HT-29 (cell line): Measurements from ENCODE around the gene DISP2. TPM values are rescaled to one million over a fixed set of nuclear protein-coding genes. Genes with fewer than 3 reads are reported as not detected.

ENCODE experiments used
- DNase-seq: peaks from one replicate; pipeline ENCODE4 v3.0.0-alpha.2; 2015; ENCODE audit warnings: low spot score
- total RNA-seq: library from RNA; depleted of rRNA; stranded (reverse); fragments of >200 nt; shearing (Covaris generic); gene quantifications from 2 replicates; pipeline ENCODE4 v1.2.3, GENCODE V29; 2014

Gene DISP2
- total RNA-seq, 1 experiment from 2014 or later = 1.3 TPM

GRCh38 chr15:40325188-40325587 is 32.8 kb upstream of the DISP2 start:
- DNase-seq = no peak

GRCh38 chr15:40325700-40326099 is 32.3 kb upstream of the DISP2 start:
- no peak for DNase-seq

DNA sequence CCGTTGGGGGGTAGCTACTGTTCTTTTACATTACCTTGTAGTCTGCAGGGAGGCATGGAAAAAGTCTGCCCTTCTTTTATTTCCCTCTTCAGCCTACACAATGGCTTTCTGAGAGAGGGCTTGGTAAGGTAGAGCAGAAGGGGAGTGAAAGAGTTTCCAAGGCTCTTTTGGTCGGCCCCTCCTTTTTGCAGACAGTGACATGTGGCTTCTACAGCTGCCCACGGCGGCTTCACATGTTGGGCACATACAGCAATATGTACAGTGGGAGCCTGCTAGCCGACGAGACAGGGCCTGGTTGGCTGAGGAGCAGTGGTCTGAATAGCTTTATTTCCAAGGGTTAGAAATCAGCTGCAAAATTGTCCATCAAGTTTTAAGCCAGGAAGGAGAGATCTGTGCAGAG is 30.6 kb upstream of the DISP2 start:
- DNase-seq = no peak

GRCh38 chr15:40328176-40328575 is 29.8 kb upstream of the DISP2 start:
- DNase-seq = no peak

GRCh38 chr15:40328751-40329150 is 29.3 kb upstream of the DISP2 start:
- DNase-seq = no peak

DNA sequence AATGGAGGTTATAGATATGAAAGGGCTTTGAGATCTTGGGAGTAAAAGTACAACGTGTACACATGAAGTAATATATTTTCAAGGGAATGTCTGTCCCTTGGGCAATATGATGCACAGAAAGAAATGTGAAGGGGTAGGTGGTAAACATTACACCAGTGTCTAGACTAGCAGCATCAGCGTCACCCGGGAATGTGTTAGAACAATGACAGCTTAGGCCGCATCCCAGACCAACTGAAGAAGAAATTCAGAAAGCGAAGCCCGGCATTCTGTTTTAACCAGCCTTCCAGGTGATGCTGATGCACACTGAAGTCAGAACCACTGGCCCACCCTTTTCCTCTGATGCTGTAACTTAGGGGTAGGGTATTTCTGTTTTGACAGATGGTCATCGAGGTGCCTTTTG is 28.2 kb upstream of the DISP2 start:
- no peak for DNase-seq

DNA sequence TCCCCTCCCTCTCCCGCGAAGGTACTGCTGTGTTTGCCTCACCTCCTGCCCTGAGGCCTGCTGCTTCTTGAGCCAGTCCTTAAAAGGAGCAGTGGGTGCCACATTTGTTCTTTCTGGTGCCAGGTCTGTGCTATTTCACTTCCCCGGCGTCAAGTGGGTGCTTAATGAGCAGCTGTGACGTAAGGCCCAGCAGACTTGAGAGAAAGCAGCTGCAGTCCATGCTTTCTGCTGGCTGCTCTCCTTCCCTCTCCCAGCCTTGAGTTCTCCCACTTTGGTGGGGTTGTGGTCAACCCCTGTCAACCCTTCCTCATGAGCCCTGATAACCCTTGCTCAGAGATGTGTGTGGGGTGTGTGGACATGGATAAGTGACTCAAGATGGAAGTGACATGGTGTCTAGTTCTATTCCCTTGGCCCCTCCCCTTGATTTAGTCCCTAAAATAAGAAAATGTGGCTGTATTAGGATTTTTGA is 27.6 kb upstream of the DISP2 start:
- DNase-seq = no peak

DNA sequence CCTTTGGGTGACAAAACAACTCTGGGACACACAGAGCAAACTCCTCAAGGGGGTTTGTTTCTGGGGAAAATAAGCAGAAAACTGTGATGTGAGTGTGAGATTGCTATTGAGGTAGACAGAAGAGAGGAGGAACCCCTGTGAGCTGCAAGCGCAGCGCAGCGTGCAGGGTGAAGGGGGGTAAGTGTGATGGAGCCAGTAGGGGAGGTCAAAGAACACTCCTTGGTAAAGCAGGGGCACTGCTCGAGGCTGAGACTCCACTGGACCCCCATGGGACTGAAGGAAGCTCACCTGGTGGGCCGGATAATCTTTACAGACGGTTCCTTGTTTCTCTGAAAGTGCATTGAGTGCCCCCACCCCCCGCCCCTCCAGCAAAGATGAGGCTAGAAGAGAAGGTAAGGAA is 27.0 kb upstream of the DISP2 start:
- no peak for DNase-seq

DNA sequence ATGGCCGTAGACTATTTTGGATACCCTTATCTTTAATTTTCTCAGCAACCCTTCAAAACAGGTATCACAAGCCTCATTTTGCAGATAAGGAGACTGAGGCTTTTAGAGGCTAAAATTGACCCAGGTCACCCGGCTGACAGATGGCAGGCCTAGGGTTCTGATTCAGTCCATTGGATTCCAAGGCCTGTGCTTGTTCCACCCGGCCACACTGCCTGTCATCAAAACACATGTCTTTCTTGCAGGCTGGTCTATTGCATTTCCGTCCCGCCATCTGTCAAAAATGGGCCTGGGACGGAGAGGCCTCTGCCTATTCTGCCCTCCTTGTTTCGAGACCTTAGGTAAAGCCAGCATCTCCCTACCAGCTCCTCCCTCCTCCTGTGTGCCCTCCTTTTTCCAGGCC is 26.4 kb upstream of the DISP2 start:
- no peak for DNase-seq

- DNase-seq = no peak
Measured at GRCh38 chr15:40332113-40332781, 25.8 kb upstream of the DISP2 start.

DNA sequence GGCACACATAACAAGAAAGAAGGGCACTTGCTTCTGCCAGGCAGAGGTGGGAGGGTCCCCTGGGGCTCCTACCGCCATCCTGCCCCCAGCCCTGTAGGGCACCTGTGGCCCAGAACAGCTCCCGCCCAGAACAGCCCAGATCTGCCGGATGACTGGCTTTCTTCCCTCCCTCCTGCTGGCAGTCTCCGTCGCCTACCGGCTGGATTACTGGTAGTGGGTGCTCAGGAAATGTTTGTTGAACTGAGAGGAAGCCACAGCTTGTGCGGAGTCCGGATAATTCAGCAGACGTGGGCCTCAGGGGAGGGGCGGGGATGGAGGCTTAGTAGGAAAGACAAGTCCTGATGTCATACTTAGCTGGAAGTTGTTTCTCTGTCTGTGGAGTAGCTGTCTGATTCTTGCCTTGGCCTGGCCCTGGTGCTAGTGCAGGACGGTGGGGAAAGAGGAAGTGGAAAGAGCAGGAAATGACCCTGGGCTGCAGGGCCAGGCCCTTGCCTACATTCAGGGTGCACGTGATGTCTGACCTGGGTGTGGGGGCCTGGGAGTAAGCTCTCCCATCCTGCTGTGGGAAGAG is 24.0 kb upstream of the DISP2 start:
- DNase-seq = no peak

DNA sequence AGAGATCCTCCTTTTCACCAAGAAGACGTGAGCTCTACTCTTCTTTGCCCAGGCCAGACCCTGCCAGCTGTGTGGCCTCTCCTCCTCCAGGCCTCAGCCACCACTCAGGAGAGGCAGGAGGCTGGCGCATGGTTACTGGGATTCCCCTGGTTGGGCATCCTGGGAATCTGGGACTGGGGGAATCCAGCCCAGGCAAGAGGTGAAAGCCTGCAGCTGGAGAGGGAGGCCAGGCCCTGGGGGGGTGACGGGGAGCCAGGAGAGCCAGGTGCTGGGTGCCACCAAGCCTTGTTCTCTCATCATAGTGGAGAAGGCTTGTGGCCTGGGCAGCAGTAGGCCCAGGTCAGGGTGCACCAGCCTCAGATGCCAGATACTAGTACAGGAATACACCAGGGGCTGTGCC is 23.5 kb upstream of the DISP2 start:
- DNase-seq = no peak

DNA sequence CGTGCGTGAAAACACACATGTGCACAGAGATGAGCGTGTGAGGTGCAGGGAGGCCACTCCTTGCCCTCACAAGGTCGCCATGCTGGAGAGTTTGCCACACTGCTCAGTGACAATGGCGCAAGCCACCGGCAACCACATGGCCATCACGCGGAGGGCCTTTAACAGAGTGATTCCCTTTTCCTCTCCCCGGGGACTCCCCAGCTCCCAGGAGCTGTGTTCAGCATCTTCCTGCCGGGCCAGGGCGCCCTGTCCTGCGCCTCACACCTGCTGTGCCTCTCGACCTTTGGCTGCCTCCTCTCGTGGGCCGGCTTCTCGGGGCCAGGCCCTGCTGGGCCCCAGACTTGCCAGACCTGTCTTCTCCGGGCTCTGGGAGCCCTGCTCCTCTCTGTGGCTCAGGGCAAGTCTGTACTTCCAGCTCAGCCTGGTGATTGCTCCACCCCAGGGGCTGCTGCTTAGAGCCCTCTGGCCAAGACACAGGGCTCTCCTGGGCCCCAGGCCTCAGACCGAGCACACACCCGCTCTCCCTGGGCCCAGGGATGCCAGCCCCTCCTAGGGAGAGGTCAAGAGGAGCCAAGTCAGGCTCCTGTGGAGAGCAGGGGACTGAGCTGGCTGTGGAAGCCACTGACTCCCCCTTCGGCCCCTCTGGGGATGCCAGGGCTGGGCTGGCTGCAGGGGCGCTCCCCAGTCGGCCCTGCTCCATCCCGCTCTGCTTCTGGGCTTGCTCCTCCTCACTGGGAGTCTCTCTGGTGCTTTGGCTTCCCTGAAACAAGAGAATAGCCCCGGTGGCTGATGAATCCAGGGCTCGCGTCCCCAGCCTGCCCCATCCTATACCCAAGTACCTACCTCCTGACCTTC is 22.9 kb upstream of the DISP2 start:
- peak; percentile 39 for DNase-seq

DNA sequence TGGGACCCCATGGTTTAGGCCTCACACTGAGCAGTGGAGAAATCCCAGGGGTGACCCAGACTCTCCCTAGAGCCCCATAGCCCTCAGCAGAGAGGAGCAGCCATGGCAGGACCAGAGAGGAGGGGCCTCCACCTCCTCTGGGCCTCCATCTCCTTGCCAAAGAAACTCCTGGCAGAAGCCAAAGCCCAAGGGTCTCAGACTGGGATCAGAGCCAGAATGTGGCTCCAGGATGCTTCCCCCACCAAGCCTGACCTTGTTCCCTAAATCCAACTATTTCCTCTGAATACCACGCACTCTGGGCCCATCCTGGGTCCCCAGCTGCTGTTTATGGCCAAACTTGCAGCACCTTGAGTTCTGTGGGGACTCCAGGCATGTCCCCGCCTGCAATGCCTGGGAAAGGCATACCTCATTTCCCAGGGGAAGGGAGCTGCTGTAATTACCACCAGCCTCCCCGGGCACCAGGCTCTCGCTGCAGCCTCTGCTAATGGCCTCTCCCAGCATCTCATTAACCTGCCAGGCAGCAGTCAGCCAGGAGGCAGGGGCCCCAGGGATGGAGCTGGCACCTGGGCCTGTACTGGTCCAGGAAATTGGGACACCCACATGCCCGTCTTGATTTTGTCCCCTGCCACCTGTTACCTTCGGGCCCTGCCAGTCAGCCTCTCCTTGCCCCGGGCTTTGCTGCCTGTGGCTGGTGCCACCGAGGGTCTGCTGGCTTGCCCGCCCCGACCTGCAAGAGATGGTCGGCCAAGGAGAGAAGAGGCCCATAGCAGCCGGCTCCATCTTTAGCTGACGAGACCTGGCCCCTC is 21.9 kb upstream of the DISP2 start:
- no peak for DNase-seq

DNA sequence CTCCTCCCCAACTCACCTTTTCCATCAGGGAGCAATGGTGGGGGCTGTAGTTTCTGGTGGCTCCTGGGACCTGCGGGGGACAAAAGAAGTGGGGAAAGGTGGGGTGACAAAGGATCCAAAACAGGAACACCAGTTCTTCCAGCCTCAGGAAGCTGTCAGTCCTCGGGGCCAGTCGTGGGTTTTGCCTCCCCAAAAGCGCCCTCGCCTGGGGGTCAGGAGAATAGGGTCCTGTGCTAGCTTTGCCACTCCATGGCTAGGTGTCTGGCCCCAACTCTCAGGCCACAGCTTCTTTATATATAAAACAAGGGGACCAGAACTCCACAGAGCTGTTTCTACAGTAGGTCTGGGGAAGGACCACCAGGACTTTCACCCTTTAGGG is 21.3 kb upstream of the DISP2 start:
- no peak for DNase-seq

GRCh38 chr15:40337597-40337996 is 20.4 kb upstream of the DISP2 start:
- no peak for DNase-seq

DNA sequence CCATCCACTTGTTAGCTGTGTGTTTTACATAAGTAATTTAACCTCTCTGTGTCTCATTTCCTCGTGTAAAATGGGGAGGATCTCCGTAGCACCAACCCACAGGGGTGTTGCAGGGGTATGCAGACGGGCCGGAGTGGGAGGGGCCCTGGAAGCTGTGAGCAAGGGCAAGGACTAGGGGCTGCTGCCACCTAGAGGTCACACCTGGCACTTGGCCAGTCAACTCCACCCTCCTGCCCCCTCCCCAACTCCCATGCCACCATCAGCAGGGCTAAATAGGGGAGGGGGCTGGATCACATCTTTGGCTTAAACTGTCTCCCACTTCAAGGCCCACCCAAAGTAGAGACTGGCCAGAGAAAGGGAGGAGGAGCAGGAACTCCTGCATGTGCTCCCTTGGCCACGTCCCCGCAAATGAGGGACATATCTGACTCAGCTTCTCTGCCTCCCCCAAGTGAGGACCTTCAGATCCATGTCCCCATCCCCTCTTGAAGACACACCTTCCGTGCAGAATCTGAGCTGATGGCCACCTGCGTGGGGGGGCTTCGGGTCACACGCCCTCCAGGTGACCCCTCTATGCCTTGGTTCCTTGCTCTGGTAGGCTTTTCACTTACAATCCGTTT is 19.9 kb upstream of the DISP2 start:
- peak; percentile 80 for DNase-seq

DNA sequence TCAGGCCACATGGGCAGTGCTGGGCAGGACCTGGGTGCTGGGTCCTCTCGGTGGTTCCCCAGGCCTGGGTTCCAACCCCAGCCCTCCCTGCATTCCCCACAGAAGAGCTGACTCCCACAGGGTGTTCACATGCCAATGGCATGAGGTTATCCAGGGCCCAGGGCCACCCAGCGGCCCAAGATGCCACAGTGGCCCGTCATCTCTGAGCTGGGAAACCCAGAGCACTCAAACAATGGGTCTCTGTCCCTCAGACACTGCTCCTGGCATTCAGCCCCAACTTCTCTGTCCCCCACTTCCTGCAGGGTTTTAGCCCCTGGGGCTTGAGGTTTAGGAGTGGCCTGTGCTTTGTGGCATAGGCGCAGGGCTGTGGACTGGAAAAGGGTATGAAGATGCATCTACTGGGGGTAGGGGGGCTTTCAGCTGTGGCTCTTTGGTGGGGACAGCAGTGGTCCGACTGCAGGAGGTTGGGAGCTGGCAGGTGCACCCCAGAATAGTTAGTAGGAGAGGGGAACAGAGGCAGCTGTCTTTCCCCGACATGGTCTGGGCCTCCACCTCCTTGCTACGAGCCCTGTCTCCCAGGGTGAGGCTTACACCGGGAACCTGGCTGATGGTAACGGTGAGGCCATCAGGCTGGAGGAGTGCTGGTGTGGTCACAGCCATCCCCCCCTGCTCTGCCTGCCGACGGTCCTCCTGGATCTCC is 18.9 kb upstream of the DISP2 start:
- DNase-seq = peak; percentile 88

- DNase-seq = no peak
Measured at GRCh38 chr15:40339621-40339945, 18.4 kb upstream of the DISP2 start.

DNA sequence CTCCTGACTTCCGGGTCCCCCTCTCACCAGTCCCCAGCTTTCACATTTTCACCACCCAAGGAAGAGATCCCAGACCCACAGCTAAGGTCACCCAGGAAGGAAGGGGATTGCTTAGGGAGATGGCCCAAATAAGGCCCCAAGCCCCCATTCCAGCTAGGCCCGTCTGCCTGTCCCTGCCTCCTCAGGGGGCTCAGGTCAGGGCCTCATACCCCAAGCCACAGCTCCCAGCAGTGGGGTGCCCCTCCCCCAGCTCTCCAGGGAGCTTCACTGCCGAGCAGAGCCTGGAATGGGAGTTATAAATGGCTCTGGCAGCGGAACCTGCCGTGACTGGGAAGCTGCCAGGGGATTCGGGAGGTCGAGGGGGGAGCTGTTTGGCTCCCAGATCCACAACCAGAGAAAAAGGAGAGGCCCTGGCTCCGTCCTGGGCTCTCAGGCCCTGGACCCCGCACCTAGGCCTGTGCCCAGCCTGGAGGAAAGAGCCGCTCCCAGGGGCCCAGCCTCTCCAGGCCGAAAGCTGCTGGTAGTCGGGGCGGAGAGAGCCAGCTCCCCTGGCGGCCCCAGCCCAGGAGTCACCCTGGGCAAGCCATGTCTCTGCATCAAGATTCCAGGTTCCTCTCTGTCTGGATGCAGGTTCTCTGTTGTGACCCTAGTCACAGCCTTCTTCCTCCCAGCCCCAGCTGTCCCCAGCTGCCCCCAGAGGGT is 17.8 kb upstream of the DISP2 start:
- peak; percentile 64 for DNase-seq
